C1 segment of cervical spinal cord (tissue), 14 donors: ENCODE results near the gene ITGB8.
"Not testable (repeated sequence)": the region's sequence is repeated elsewhere in the genome, so short reads cannot be mapped to it uniquely, and the experiment has no call there.

ENCODE experiments used
- DNase-seq, 14 donors: peaks; one replicate each; lab custom pipeline; 2025; lab: John Stamatoyannopoulos, UW

ITGB8 gene

GRCh38 chr7:20381406-20382034 is 50.8 kb downstream of the ITGB8 start:
- DNase-seq: no peak

DNA sequence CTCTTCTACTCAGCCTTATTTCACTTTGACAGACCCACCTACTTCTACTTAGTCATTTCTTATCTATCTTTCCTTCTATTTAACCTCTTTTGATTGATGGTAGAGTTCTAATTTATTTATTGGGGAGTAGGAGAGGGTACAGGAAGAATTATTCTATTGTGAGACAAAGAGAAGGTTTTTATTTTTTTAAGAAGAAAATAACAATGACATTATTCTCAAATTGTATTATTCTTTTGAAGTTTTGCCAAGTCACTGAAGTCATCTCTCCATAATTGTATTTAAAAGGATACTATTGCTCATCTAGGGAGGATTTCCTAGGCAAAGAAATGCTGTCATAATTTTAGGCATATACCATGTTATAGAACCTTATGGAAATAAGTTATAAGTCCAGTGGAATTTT is 52.7 kb downstream of the ITGB8 start:
- DNase-seq: no peak

DNA sequence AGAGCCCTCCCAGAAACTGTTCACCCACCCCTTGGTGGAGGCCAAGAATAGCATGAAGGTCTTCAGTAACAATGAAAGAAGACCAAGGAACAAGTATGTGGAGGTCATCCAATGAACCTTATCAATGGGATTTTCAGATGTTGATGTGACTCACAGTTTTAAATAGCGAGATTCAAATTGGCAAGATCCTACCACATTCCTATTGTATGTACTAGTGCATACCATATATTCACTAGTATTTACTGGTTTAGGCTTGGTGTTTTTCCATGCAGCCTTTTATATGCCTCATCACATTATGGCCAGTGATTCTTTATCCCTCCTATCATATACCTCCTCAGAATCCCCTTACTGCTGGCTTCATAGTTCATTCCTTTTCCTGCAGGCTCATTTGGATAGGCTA is 54.4 kb downstream of the ITGB8 start:
- no peak for DNase-seq

GRCh38 chr7:20388084-20388483 is 57.4 kb downstream of the ITGB8 start:
- DNase-seq: no peak

DNA sequence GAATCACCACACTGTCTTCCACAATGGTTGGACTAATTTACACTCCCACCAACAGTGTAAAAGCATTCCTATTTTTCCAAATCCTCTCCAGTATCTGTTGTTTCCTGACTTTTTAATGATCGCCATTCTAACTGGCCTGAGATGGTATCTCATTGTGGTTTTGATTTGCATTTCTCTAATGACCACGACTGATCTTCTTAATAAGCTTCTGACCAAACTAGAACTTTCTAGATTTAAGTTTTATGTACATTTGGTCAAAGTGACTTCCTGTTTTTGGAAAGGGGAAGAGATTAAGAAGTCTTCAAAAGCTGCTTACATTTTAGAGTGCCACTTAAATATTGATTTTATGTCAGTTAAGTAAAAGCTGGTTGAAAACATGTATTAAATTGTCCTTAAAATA is 58.5 kb downstream of the ITGB8 start:
- DNase-seq: not testable (repeated sequence)

DNA sequence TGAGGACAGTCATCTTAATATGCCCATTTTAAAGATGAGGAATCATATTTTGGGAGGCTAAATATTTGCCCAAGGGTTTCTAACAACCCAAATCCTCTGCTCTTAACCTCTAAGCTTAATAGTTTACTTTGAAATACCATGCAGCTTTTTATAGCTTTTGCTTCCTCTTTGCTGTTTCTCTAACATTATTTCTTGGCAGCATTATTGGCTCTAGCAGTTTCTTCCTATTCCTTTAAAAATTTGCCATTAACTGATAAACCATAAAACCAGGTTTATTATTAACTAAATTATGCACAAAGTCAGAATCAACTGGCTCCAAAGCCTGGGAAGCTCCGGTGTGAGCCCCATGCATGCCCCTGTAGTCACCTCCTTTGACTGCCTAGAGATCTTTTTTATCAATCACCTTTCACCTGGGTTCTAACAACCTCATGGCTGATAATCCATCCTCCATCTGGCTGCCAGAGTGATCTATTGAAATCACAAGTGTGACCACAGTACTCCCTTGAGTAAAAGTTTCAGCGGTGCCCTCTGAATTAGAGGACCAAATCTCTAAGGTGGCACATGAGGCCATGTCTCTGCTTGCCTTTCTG is 62.4 kb downstream of the ITGB8 start:
- DNase-seq: no peak

DNA sequence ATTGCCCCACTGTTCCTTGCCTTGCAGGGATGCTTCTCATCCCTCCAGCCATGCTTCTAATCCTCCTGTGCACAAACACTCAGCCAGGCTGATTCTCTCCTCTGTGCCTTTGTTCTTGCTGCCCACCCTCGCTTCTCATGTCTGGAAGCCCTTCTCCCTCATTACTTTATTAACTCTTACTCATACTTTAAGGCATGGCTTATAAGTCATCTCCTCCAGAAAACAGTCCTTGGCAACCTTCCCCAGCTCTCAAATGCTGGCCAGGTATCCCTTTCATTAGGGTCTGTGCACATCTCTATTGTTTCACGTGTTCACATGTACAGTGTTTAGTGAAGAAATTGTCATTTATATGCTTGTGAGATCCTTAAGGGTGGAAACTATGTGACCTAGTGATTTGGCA is 62.9 kb downstream of the ITGB8 start:
- DNase-seq: no peak

GRCh38 chr7:20394284-20394683 is 63.6 kb downstream of the ITGB8 start:
- no peak for DNase-seq

DNA sequence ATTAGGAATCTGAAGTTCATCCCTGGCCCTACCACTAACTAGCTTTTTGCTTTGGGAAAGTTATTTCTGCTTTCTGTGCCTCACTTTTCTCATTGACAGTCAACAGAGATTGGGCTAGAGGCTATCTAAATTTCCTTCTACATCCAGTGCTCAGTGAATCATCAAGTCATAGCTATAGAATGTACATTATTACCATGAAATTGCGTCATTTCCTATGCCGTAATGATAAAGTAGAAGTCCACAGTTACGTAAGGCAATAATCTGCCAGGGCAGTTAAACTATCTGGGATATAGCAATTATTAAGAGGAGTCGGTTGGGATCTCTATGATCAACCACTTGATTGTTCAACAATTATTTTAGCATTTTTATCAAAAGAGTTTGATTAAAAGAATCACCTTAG is 64.4 kb downstream of the ITGB8 start:
- no peak for DNase-seq

GRCh38 chr7:20395511-20395910 is 64.8 kb downstream of the ITGB8 start:
- no peak for DNase-seq

DNA sequence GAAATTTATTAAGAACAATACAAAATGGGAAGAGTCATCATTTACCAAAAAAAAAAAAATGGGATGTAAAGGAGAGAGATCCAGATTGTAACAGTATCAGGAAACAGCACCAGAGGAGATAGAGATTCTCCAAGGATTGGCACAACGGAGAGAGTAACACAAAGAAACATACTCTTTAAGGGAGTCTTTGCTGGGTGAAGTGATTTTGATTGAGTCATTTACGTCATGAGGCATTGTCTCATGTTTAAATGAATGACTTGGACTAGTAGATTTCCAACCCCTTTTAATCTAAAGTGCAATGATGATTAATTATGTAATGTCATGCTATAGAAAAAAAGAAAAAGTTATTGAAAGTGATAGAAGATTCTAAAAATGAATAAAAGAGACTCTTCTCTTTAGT is 68.8 kb downstream of the ITGB8 start:
- DNase-seq: no peak

- DNase-seq: no peak
These were observed 71.4 kb downstream of the ITGB8 start for GRCh38 chr7:20401861-20402746.

GRCh38 chr7:20402747-20403230 is 72.1 kb downstream of the ITGB8 start:
- DNase-seq: no peak

DNA sequence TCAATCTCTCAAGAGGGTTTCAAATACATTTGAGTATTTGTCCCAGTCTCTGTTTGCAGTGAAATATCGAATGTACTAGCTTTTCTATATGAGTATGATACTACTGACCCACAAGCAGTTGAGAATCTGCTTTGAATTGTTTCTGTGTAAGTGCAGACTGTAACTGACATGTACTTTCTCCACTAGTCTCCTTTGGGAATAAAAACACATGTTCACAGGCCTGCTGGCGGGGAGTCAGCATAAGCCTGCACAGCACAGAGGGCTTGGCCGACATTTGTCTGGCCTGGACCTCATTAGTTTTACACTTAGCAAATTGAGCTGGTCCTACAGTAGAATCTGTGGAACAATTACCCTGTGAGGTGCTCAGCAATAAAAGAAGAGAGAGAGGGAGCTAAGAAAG is 72.6 kb downstream of the ITGB8 start:
- DNase-seq: no peak

DNA sequence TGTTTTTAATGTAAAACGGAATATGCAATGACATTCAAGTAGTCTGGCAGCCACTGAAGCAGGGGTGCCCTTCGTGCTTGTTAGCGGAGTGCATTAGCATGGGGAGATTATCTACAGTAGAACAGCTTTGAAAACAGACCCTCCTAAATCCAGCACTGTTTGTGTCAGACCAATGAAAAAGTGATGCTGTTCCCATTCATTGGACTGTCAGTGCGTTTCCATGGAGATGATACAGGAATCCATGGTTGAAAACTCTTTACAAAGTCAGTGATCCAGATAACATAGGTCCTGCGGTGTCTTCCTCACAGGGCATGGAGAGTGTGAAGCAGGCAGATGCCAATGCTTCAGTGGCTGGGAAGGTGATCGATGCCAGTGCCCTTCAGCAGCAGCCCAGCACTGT is 73.6 kb downstream of the ITGB8 start:
- DNase-seq: no peak

DNA sequence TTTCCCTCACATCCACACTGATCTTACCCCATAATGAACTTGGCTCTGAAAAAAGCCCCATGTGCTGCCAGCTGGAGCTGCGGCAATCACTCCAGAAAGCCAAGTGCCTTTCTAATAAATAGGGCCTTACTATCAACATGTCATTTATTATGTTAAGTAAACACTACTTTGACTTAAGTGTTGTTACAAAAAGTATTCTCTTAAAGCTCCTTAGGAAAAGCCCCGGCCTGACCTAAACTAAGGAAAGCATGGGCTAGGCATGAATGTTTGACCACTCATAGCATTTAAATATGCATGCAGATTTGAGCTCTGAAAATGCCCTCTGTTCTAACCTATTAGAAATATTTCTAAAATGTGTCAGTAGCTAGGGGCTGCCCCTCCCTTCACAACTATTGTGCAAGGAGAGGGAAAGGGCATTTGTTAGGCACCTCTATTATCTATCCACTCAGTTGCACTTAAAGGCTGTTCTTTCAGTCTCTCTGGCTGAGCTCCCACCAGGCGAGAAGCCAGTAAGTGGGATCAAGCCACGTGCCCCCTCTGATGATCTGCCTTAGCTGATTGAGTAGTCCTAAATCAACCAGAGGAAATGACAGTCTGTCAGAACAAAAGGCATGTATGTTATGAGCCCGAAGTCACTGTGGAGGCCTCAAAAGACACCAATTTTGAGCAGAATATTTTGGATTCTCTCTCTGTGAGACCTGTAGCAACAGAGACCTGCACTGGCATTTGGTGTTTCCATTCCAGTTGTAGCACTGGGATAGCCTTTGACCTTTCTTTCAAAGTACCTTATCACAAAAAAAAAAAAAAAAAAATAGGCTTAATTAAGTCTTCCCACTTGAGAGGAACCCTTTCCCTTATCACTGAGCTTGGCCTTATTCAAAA is 77.1 kb downstream of the ITGB8 start:
- DNase-seq: no peak

GRCh38 chr7:20408467-20408826 is 77.7 kb downstream of the ITGB8 start:
- no peak for DNase-seq

- DNase-seq: no peak
These were observed 79.3 kb downstream of the ITGB8 start for GRCh38 chr7:20409961-20410360.

GRCh38 chr7:20411372-20411771 is 80.7 kb downstream of the ITGB8 start:
- no peak for DNase-seq

DNA sequence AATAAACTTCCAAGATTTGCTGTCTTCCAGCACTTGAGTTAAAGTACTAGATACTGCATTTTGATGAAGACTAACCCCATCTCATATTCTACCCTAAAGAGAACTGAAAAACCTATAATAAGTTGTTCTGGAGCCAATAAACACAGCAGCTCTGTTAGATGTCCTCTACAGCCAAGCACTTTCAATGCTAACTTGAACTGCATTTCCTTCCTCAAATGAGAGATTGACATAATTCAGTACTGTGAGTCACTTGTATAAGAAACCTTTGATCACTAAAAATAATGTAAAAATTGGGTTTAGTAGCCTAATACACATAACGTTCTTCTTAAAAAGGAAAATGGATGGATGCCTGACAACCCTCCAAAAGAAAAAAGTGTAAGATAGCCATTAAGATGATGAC is 81.3 kb downstream of the ITGB8 start:
- no peak for DNase-seq

DNA sequence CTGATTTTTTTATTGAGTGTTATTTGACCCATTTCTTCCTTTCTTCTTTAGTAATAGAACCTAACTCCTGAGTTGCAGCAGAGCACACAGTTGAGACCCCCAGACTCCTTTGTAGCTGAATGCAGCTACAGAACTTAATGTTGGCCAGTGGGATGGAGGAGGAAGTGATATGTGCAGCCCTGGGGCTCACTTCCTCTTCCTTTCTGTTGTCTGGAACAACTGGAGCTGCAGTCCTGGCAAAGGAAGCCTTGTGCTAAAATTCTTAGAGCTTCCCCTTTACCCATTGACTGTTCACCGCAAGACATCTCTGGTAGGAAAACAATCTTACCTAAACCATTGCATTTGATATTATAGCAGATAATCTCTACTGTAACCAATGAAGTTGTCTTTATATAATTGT is 86.6 kb downstream of the ITGB8 start:
- peak in 1 of 14 donors; percentile 15 for DNase-seq
